HFFc6 (cell line): ENCODE data around the gene TMEM185B. TPM values are rescaled to one million over a fixed set of nuclear protein-coding genes. Genes with fewer than 3 reads are reported as not detected.
A peak's percentile ranks its signal among the peaks of the same experiment; 100 is the strongest.

Experiments used
- DNase-seq: peaks from one replicate; pipeline ENCODE4 v3.0.0-alpha.2; 2018
- H3K27ac Mint-ChIP-seq: 2 replicates; pipeline ENCODE4 v1.8.0; 2020; ENCODE audit warnings: mild to moderate bottlenecking, mixed read lengths
- H3K27me3 Mint-ChIP-seq: 2 replicates; pipeline ENCODE4 v1.8.0; 2021; ENCODE audit warnings: mild to moderate bottlenecking, moderate library complexity, mixed read lengths; ENCODE audit not compliant: insufficient read depth
- H3K36me3 Mint-ChIP-seq: 2 replicates; pipeline ENCODE4 v1.8.0; 2021; ENCODE audit warnings: low read depth, mixed read lengths
- H3K4me1 Mint-ChIP-seq: 2 replicates; pipeline ENCODE4 v1.8.0; 2020; ENCODE audit warnings: low read depth, mixed read lengths
- H3K4me3 Mint-ChIP-seq: 2 replicates; pipeline ENCODE4 v1.8.0; 2020; ENCODE audit warnings: mild to moderate bottlenecking, moderate library complexity, mixed read lengths
- H3K9me3 Mint-ChIP-seq: 2 replicates; pipeline ENCODE4 v1.8.0; 2020; ENCODE audit warnings: mild to moderate bottlenecking, mixed read lengths
- CTCF ChIP-seq: fragments of 200-600 bp; sonication (generic); IDR thresholded peaks from 2 replicates; pipeline ENCODE4 v1.5.0; 2021; ENCODE audit warnings: antibody characterized with exemption, mild to moderate bottlenecking
- total RNA-seq, 6 experiments: library from RNA; stranded (reverse); fragmentation: NEBNext Ultra II Directional; extraction: Animal tissue kit (Norgen Biotek cat#: 25700); gene quantifications; 2 replicates in 1 of 6; 3 replicates in 5 of 6; pipeline ENCODE4 v1.2.3, GENCODE V29; 2021

TMEM185B gene
- total RNA-seq, 6 experiments from 2014 or later = 29.2 to 36.4 (median 31.3) TPM

- no peak for DNase-seq
- Mint-ChIP-seq H3K36me3 (peaks cover 6% of the 10 kb centered on the region), H3K27ac (no peak overlapping the region), H3K4me1 (peaks cover 49% of the 10 kb centered on the region), H3K27me3 (peaks cover 8% of the 10 kb centered on the region; the same call in 1 of the 2 replicates), H3K9me3 (no peaks in the 10 kb centered on the region), H3K4me3 (no peak overlapping the region)
- TF ChIP-seq CTCF = no peak
These were observed 27.4 kb upstream of the TMEM185B start for GRCh38 chr2:120250640-120251039.

GRCh38 chr2:120247851-120248250 lies 24.7 kb upstream of the TMEM185B start:
- Mint-ChIP-seq H3K4me1 (peaks cover 51% of the 10 kb centered on the region), H3K9me3 (no peaks in the 10 kb centered on the region), H3K27me3 (peaks cover 8% of the 10 kb centered on the region; the same call in 1 of the 2 replicates), H3K4me3 (no peak overlapping the region), H3K36me3 (no peaks in the 10 kb centered on the region; the same call in 1 of the 2 replicates), H3K27ac (no peak overlapping the region)
- no peak for DNase-seq
- no peak for TF ChIP-seq CTCF

- no peaks in the 10 kb centered on the region; the same call in 1 of the 2 replicates for H3K36me3 Mint-ChIP-seq
- DNase-seq = no peak
- no peak overlapping the region for H3K4me3 Mint-ChIP-seq
- no peak for TF ChIP-seq CTCF
- H3K27me3 Mint-ChIP-seq = peaks cover 5% of the 10 kb centered on the region; the same call in 1 of the 2 replicates
- no peaks in the 10 kb centered on the region for H3K9me3 Mint-ChIP-seq
- H3K4me1 Mint-ChIP-seq = peaks cover 44% of the 10 kb centered on the region
- peak overlapping the region; percentile 20; the same call in 1 of the 2 replicates for H3K27ac Mint-ChIP-seq
These were observed 23.5 kb upstream of the TMEM185B start for GRCh38 chr2:120246546-120247300.

- peak; percentile 45 for DNase-seq
- peak overlapping the region; percentile 42; the same call in 1 of the 2 replicates for H3K27ac Mint-ChIP-seq
- H3K4me1 Mint-ChIP-seq = peaks cover 44% of the 10 kb centered on the region
- no peak for TF ChIP-seq CTCF
- H3K9me3 Mint-ChIP-seq = no peaks in the 10 kb centered on the region
- peaks cover 5% of the 10 kb centered on the region; the same call in 1 of the 2 replicates for H3K27me3 Mint-ChIP-seq
- H3K36me3 Mint-ChIP-seq = no peaks in the 10 kb centered on the region; the same call in 1 of the 2 replicates
- peak overlapping the region; percentile 7; the same call in 1 of the 2 replicates for H3K4me3 Mint-ChIP-seq
These were observed 22.5 kb upstream of the TMEM185B start for GRCh38 chr2:120245520-120246332.

- no peaks in the 10 kb centered on the region; the same call in 1 of the 2 replicates for H3K36me3 Mint-ChIP-seq
- no peak for TF ChIP-seq CTCF
- H3K27me3 Mint-ChIP-seq = peaks cover 3% of the 10 kb centered on the region; the same call in 1 of the 2 replicates
- peaks cover 50% of the 10 kb centered on the region for H3K4me1 Mint-ChIP-seq
- no peak overlapping the region for H3K27ac Mint-ChIP-seq
- DNase-seq = no peak
- no peaks in the 10 kb centered on the region for H3K9me3 Mint-ChIP-seq
- H3K4me3 Mint-ChIP-seq = no peak overlapping the region
These were observed 21.7 kb upstream of the TMEM185B start for GRCh38 chr2:120244656-120245519.
